GM18511 (cell line): Measurements from ENCODE around the gene UIMC1.
"Not testable (repeated sequence)": the region's sequence is repeated elsewhere in the genome, so short reads cannot be mapped to it uniquely, and the experiment has no call there.

Experiments
- ATAC-seq: cut with Tn5 transposase; IDR thresholded peaks from one replicate; pipeline ENCODE4 v1.9.1; 2021; ENCODE audit warnings: mild to moderate bottlenecking, moderate library complexity; ENCODE audit not compliant: unreplicated experiment

Gene UIMC1

GRCh38 chr5:177010153-177010552 is 3.6 kb upstream of the UIMC1 start:
- ATAC-seq, result no peak

- no peak for ATAC-seq
Measured at GRCh38 chr5:177008716-177009115, 2.1 kb upstream of the UIMC1 start.

- ATAC-seq, result peak; percentile 51
Measured at GRCh38 chr5:177005619-177006264, 837 bp downstream of the UIMC1 start.

GRCh38 chr5:177004961-177005360 is 1.6 kb downstream of the UIMC1 start:
- ATAC-seq, result no peak

- no peak for ATAC-seq
Measured at GRCh38 chr5:177003649-177004048, 2.9 kb downstream of the UIMC1 start.

GRCh38 chr5:176999526-176999925 is 7.1 kb downstream of the UIMC1 start:
- ATAC-seq, result not testable (repeated sequence)

GRCh38 chr5:176998828-176999227 is 7.8 kb downstream of the UIMC1 start:
- no peak for ATAC-seq

- ATAC-seq, result no peak
Measured at GRCh38 chr5:176996780-176997179, 9.8 kb downstream of the UIMC1 start.

GRCh38 chr5:176995896-176996767 is 10.4 kb downstream of the UIMC1 start:
- ATAC-seq, result no peak

GRCh38 chr5:176995122-176995490 is 11.5 kb downstream of the UIMC1 start:
- no peak for ATAC-seq

GRCh38 chr5:176994460-176995121 is 12.0 kb downstream of the UIMC1 start:
- ATAC-seq, result peak; percentile 47

GRCh38 chr5:176993081-176993480 is 13.5 kb downstream of the UIMC1 start:
- ATAC-seq, result not testable (repeated sequence)

GRCh38 chr5:176987583-176987982 is 19.0 kb downstream of the UIMC1 start:
- no peak for ATAC-seq

- no peak for ATAC-seq
Measured at GRCh38 chr5:176986280-176986679, 20.3 kb downstream of the UIMC1 start.

GRCh38 chr5:176985516-176985915 is 21.1 kb downstream of the UIMC1 start:
- ATAC-seq, result peak; percentile 78

GRCh38 chr5:176984176-176984575 is 22.4 kb downstream of the UIMC1 start:
- ATAC-seq, result not testable (repeated sequence)

GRCh38 chr5:176983593-176983992 is 23.0 kb downstream of the UIMC1 start:
- ATAC-seq, result not testable (repeated sequence)

- ATAC-seq, result not testable (repeated sequence)
Measured at GRCh38 chr5:176983112-176983511, 23.5 kb downstream of the UIMC1 start.

- no peak for ATAC-seq
Measured at GRCh38 chr5:176980818-176981217, 25.8 kb downstream of the UIMC1 start.

GRCh38 chr5:176979669-176980068 is 26.9 kb downstream of the UIMC1 start:
- no peak for ATAC-seq

GRCh38 chr5:176965633-176966032 is 40.9 kb downstream of the UIMC1 start:
- ATAC-seq, result no peak

- no peak for ATAC-seq
Measured at GRCh38 chr5:176959051-176959450, 47.5 kb downstream of the UIMC1 start.
